Epithelial cell of proximal tubule (primary cell): Measurements from ENCODE around the gene ATP11C. TPM values are rescaled to one million over a fixed set of nuclear protein-coding genes. Genes with fewer than 3 reads are reported as not detected.
A peak's percentile ranks its signal among the peaks of the same experiment; 100 is the strongest.
"Not testable (repeated sequence)": the region's sequence is repeated elsewhere in the genome, so short reads cannot be mapped to it uniquely, and the experiment has no call there.

Source experiments
- DNase-seq: peaks from one replicate; pipeline ENCODE4 v3.0.0-alpha.2; 2011; ENCODE audit warnings: low read depth
- H3K4me3 ChIP-seq: 2 replicates; pipeline ENCODE4 v1.5.1; 2011; ENCODE audit warnings: low read depth, mild to moderate bottlenecking, low read length
- CTCF ChIP-seq: conservative IDR thresholded peaks from 2 replicates; pipeline ENCODE4 v1.5.1; 2012; ENCODE audit warnings: low read depth, mild to moderate bottlenecking, low read length
- total RNA-seq: library from RNA; depleted of rRNA; stranded (reverse); fragments of >200 nt; gene quantifications from 2 replicates; pipeline ENCODE4 v1.2.3, GENCODE V29; 2015

ATP11C gene
- total RNA-seq, 1 donor from 2014 or later: 19.4 TPM

GRCh38 chrX:139708067-139708466 is 224.8 kb downstream of the ATP11C start, which contains the start of gene MCF2:
TSS of gene MCF2 (minus strand) at chrX:139708167. CDS start at chrX:139651744, 56,423 bp downstream.
- TF ChIP-seq CTCF: no peak
- no peak within 1 kb of the TSS for H3K4me3 ChIP-seq
- DNase-seq: no peak

GRCh38 chrX:139702658-139703057 is 230.2 kb downstream of the ATP11C start:
- no peak for DNase-seq
- no peak for TF ChIP-seq CTCF
- H3K4me3 ChIP-seq: no peak overlapping the region

GRCh38 chrX:139692908-139693307 is 239.9 kb downstream of the ATP11C start:
- no peak overlapping the region for H3K4me3 ChIP-seq
- TF ChIP-seq CTCF: no peak
- DNase-seq: no peak

- no peak for TF ChIP-seq CTCF
- no peak for DNase-seq
- H3K4me3 ChIP-seq: peak overlapping the region; percentile 44
Observed at GRCh38 chrX:139692506-139692849, 240.4 kb downstream of the ATP11C start.

GRCh38 chrX:139691843-139692505 is 240.9 kb downstream of the ATP11C start:
- TF ChIP-seq CTCF: no peak
- peak overlapping the region; percentile 44 for H3K4me3 ChIP-seq
- no peak for DNase-seq

GRCh38 chrX:139691493-139691842 is 241.4 kb downstream of the ATP11C start:
- no peak for TF ChIP-seq CTCF
- H3K4me3 ChIP-seq: peak overlapping the region; percentile 44
- DNase-seq: no peak

GRCh38 chrX:139685175-139685574 is 247.7 kb downstream of the ATP11C start:
- DNase-seq, H3K4me3 ChIP-seq: not testable (repeated sequence)
